Fibroblast of the conjunctiva (primary cell): ENCODE results near the gene PHETA2.
"Not testable (repeated sequence)": the region's sequence is repeated elsewhere in the genome, so short reads cannot be mapped to it uniquely, and the experiment has no call there.

Experiments used
- DNase-seq: peaks from one replicate; pipeline ENCODE4 v3.0.0-alpha.2; 2010; ENCODE audit warnings: low read depth

PHETA2 gene

DNA sequence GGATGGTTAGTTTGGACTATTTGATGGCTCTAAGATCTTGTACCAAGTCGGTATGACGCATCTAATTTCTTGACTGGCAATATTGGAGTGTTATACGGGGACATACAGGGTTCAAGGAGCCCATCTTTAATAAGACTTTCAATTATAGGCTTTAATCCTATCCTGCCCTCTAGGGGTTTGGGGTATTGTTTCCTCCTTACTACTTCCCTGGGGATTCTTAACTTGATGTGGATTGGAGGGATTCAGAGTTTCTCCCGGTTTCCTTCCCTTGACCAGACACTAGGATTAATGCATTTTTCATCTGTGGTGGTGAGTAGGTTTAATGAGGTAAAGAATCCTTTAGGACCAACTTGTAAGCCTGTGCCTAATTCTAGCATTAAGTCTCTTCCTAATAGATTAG is 37.8 kb downstream of the PHETA2 start:
- no peak for DNase-seq

DNA sequence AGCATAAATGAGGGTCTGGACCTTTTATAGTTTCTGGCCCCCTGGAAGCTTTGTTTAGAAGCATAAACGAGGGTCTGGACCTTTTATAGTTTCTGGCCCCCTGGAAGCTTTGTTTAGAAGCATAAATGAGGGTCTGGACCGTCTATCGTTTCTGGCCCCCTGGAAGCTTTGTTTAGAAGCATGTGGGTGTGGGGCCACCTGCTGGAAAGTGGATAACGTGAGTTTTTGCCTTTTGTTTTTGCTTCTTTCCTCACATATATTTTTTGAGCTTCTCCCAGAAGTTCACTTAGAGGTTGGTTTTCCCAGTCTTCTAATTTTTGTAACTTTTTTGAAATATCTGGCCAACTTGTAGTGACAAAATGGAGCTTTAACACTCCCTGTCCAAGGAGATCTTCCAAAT is 38.7 kb downstream of the PHETA2 start:
- DNase-seq, result not testable (repeated sequence)

- DNase-seq, result no peak
Observed at GRCh38 chr22:42114721-42115120, 40.7 kb downstream of the PHETA2 start.

DNA sequence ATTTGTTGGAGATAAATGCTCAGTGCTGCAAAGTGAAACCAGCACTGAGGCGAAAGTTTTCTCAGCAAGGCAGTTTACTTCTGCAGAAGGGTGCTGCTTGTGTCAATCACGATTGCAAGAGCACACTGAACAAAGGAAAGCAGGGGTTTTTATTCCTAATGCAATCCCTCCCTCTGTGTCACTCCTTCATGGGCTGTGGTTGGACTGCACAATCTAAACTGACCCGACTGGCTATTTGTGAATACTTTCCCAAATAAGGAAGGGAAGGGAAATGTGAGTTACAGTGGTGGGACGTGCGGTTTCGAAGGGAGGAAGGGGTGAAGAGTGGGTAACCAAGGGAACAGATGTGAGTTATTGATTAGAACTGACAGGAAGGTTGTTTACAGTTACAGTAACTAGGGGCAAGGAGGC is 41.4 kb downstream of the PHETA2 start:
- not testable (repeated sequence) for DNase-seq

GRCh38 chr22:42116848-42117424 is 42.9 kb downstream of the PHETA2 start:
- no peak for DNase-seq

DNA sequence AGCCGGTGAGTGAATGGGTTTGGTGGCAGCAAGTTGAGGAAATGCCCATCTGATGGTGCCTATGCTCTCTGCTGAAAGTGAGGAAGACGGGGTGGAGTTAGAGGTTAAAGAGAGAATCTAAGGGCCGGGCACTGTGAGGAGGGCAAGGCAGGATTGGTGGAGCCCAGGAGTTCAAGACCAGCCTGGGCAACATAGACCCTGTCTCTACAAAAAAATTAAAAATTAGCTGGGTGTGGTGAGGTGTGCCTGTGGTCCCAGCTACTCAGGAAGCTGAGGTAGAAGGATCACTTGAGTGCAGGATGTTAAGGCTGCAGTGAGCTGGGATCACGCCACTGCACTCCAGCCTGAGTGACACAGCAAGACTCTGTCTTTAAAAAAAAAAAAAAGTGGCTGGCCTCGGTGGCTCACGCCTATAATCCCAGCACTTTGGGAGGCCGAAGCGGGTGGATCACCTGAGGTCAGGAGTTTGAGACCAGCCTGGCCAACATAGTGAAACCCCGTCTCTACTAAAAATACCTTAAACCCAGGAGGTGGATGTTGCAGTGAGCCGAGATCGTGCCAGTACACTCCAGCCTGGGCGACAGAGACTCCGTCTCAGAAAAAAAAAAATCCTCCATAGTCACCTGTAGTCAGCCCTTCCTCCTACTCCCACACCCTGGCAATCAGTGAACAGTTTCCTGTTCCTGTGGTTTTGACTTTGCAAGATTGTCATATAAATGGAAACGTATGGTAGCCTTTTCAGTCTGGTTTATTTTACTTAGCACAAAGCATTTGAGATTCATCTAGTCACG is 46.4 kb downstream of the PHETA2 start:
- DNase-seq, result not testable (repeated sequence)

GRCh38 chr22:42123529-42123928 is 49.5 kb downstream of the PHETA2 start:
- not testable (repeated sequence) for DNase-seq

DNA sequence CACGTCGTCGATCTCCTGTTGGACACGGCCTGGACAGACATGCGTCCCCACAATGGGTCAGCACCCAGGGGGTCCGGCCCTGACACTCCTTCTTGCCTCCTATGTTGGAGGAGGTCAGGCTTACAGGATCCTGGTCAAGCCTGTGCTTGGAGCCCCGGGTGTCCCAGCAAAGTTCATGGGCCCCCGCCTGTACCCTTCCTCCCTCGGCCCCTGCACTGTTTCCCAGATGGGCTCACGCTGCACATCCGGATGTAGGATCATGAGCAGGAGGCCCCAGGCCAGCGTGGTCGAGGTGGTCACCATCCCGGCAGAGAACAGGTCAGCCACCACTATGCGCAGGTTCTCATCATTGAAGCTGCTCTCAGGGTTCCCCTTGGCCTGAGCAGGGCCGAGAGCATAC is 53.6 kb downstream of the PHETA2 start:
- no peak for DNase-seq

- not testable (repeated sequence) for DNase-seq
Observed at GRCh38 chr22:42128007-42128406, 54.0 kb downstream of the PHETA2 start.
